ENCODE results near the gene EPN2.

DNA sequence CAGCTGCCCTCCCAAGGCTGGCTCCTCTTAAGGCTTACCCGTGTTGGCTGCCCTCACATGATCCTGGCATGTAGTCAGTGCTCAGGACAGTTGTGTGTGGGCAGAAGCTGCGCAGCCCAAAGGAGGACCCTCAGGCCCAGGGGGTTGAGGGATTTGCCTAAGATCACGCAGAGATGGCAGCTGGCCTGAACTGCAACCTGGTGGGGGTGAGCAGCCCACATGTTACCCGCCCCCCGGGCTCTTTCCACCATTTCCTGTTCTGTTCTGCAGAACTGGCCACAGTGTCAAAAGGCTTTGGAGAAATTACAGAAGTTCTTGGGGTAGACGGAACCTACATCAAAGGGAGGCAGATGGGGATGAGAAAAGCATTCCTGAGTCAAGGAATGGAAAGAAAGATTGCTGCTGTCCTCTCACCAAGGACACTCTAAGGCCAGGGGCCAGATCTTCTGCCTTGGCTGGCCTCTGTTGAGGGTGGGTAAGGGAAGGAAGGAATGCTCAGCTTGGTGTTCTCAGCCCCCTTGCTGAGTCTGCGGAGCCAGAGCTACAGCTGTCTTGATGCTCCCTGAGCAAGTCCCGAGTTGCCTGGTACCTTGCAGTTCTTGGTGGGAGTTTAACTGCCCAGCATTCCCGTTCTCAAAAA lies 53.0 kb downstream of the EPN2 start:
- TF ChIP-seq, protein P1, sequence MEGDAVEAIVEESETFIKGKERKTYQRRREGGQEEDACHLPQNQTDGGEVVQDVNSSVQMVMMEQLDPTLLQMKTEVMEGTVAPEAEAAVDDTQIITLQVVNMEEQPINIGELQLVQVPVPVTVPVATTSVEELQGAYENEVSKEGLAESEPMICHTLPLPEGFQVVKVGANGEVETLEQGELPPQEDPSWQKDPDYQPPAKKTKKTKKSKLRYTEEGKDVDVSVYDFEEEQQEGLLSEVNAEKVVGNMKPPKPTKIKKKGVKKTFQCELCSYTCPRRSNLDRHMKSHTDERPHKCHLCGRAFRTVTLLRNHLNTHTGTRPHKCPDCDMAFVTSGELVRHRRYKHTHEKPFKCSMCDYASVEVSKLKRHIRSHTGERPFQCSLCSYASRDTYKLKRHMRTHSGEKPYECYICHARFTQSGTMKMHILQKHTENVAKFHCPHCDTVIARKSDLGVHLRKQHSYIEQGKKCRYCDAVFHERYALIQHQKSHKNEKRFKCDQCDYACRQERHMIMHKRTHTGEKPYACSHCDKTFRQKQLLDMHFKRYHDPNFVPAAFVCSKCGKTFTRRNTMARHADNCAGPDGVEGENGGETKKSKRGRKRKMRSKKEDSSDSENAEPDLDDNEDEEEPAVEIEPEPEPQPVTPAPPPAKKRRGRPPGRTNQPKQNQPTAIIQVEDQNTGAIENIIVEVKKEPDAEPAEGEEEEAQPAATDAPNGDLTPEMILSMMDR (IDR thresholded peaks at IDR 0.05 in 2 of 3, conservative IDR thresholded peaks at IDR 0.05 in 1 of 3; ENCODE audit: borderline replicate concordance in 1 of 3, insufficient read depth in 1 of 3, low read depth in 2 of 3, low read length in 2 of 3), result no peak
- TF ChIP-seq EZH2 (IDR thresholded peaks at IDR 0.05) (no peak), JUND (IDR thresholded peaks at IDR 0.05) (no peak), EZH2phosphoT487 (IDR thresholded peaks at IDR 0.05; ENCODE audit: borderline replicate concordance) (no peak), POLR2AphosphoS5 (IDR thresholded peaks at IDR 0.05; ENCODE audit: low read depth, low read length) (no peak), ZNF274 (IDR thresholded peaks at IDR 0.05; ENCODE audit: low read depth, low read length) (no peak), POLR2A (IDR thresholded peaks at IDR 0.05; ENCODE audit: borderline replicate concordance, extremely low read depth, insufficient read depth, insufficient read length) (no peak), RAD21 (IDR thresholded peaks at IDR 0.05; ENCODE audit: low read depth) (no peak)
- TF ChIP-seq, protein P2, sequence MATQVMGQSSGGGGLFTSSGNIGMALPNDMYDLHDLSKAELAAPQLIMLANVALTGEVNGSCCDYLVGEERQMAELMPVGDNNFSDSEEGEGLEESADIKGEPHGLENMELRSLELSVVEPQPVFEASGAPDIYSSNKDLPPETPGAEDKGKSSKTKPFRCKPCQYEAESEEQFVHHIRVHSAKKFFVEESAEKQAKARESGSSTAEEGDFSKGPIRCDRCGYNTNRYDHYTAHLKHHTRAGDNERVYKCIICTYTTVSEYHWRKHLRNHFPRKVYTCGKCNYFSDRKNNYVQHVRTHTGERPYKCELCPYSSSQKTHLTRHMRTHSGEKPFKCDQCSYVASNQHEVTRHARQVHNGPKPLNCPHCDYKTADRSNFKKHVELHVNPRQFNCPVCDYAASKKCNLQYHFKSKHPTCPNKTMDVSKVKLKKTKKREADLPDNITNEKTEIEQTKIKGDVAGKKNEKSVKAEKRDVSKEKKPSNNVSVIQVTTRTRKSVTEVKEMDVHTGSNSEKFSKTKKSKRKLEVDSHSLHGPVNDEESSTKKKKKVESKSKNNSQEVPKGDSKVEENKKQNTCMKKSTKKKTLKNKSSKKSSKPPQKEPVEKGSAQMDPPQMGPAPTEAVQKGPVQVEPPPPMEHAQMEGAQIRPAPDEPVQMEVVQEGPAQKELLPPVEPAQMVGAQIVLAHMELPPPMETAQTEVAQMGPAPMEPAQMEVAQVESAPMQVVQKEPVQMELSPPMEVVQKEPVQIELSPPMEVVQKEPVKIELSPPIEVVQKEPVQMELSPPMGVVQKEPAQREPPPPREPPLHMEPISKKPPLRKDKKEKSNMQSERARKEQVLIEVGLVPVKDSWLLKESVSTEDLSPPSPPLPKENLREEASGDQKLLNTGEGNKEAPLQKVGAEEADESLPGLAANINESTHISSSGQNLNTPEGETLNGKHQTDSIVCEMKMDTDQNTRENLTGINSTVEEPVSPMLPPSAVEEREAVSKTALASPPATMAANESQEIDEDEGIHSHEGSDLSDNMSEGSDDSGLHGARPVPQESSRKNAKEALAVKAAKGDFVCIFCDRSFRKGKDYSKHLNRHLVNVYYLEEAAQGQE (IDR thresholded peaks at IDR 0.05; ENCODE audit: low read depth), result no peak
- TF ChIP-seq, protein P3, sequence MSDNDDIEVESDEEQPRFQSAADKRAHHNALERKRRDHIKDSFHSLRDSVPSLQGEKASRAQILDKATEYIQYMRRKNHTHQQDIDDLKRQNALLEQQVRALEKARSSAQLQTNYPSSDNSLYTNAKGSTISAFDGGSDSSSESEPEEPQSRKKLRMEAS (IDR thresholded peaks at IDR 0.05), result no peak
